Sigmoid colon (tissue), 7 donors: Measurements from ENCODE around the gene TSPAN14. TPM values are rescaled to one million over a fixed set of nuclear protein-coding genes. Genes with fewer than 3 reads are reported as not detected.

Source experiments
- DNase-seq: peaks from one replicate; pipeline ENCODE4 v3.0.0-alpha.2; 2019
- H3K27ac ChIP-seq, 4 donors: fragments of 200-600 bp; sonication (generic); one replicate each; pipeline ENCODE4 v1.5.1; 2016 to 2019; ENCODE audit warnings: mild to moderate bottlenecking in 1 of 4
- H3K27me3 ChIP-seq, 3 donors: fragments of 200-600 bp; sonication (generic); one replicate each; pipeline ENCODE4 v1.5.1; 2019; ENCODE audit warnings: mild to moderate bottlenecking in 1 of 3
- H3K36me3 ChIP-seq, 4 donors: fragments of 200-600 bp; sonication (generic); one replicate each; pipeline ENCODE4 v1.5.1; 2016 to 2019
- H3K4me1 ChIP-seq, 4 donors: fragments of 200-600 bp; sonication (generic); one replicate each; pipeline ENCODE4 v1.5.1; 2017 to 2019
- H3K4me3 ChIP-seq, 4 donors: fragments of 200-600 bp; sonication (generic); one replicate each; pipeline ENCODE4 v1.5.1; 2017 to 2019; ENCODE audit warnings: mild to moderate bottlenecking in 2 of 4, moderate library complexity in 1 of 4
- H3K9me3 ChIP-seq, 4 donors: fragments of 200-600 bp in 3 of 4; sonication (generic) in 3 of 4; one replicate each; pipeline versions ENCODE4 v1.5.1 to v1.6.1; 2013 to 2019
- CTCF ChIP-seq, 4 experiments: fragments of 450-650 bp in 3 of 4; fragments of 200-600 bp in 1 of 4; IDR thresholded peaks; one replicate each; pipeline ENCODE4 v1.5.1; 2016 to 2019; ENCODE audit warnings: antibody characterized with exemption in 4 of 4, mild to moderate bottlenecking in 3 of 4, moderate library complexity in 2 of 4
- EP300 ChIP-seq, 4 donors: sonication (generic); formaldehyde crosslinking; IDR thresholded peaks; one replicate each; pipeline ENCODE4 v1.6.1; 2017; ENCODE audit warnings: antibody characterized with exemption in 4 of 4
- POLR2A ChIP-seq, 2 donors: fragments of 450-650 bp; IDR thresholded peaks; one replicate each; pipeline ENCODE4 v1.6.1; 2016; ENCODE audit warnings: antibody characterized with exemption in 2 of 2, mild to moderate bottlenecking in 2 of 2, moderate library complexity in 2 of 2
- POLR2AphosphoS5 ChIP-seq, 4 donors: sonication (generic); formaldehyde crosslinking; IDR thresholded peaks; one replicate each; pipeline ENCODE4 v1.6.1; 2017; ENCODE audit warnings: antibody characterized with exemption in 4 of 4
- WGBS, 2 donors: extraction: QIAGEN DNeasy Blood & Tissue Kit; methylation state at CpG; one replicate each; pipeline ENCODE4 v1.1.7; 2013; 5-methylcytosine and 5-hydroxymethylcytosine counted together
- intact Hi-C: fragments of 100-400 bp; cut with DNase I; formaldehyde crosslinking; loops from one replicate; pipeline ENCODE4 v1.15.1; 2023
- polyA plus RNA-seq, 3 donors: library from polyadenylated mRNA; stranded (reverse); fragments of 200-250 nt; gene quantifications; one replicate each; pipeline ENCODE4 v1.2.3, GENCODE V29; 2013
- total RNA-seq, 4 donors: library from RNA; depleted of rRNA; stranded (reverse); fragments of >200 nt; gene quantifications; one replicate each; pipeline ENCODE4 v1.1.0, GENCODE V29; 2016
- donor health status: healthy with polysubstance abuse.
- donor health status: Bipolar disorder and iron deficiency.
- donor health status: healthy.

The TSPAN14 gene
- total and polyA plus RNA-seq, 7 donors = 12.0 to 67.3 (median 23.5) TPM

GRCh38 chr10:80535671-80536360 lies 81.7 kb downstream of the TSPAN14 start:
- TF ChIP-seq CTCF (IDR thresholded peaks at IDR 0.05) = peak in 3 of 4 experiments; percentile 21 to 73 (median 62)
- no peak for TF ChIP-seq EP300 (IDR thresholded peaks at IDR 0.05)
- WGBS, 2 donors = 10 to 41% methylated on average over 50 of the region's 50 CpGs
- peak; percentile 78 for DNase-seq
- H3K4me1 ChIP-seq = peaks cover 0 to 7% (median 2%) of the 10 kb centered on the region in 4 donors
- no peaks in the 10 kb centered on the region for H3K27me3 ChIP-seq
- peak overlapping the region; percentile 25 to 50 (median 48) for H3K4me3 ChIP-seq
- H3K9me3 ChIP-seq = no peaks in the 10 kb centered on the region
- no peaks in the 10 kb centered on the region for H3K36me3 ChIP-seq
- intact Hi-C loops = no loop called here
- peak overlapping the region in 3 of 4 donors; percentile 36 to 51 (median 43) for H3K27ac ChIP-seq

GRCh38 chr10:80536361-80536835 lies 82.3 kb downstream of the TSPAN14 start:
- no peaks in the 10 kb centered on the region for H3K27me3 ChIP-seq
- H3K4me1 ChIP-seq = peaks cover 0 to 7% (median 2%) of the 10 kb centered on the region in 4 donors
- DNase-seq = no peak
- H3K9me3 ChIP-seq = no peaks in the 10 kb centered on the region
- H3K27ac ChIP-seq = peak overlapping the region in 3 of 4 donors; percentile 36 to 51 (median 43)
- H3K4me3 ChIP-seq = peak overlapping the region; percentile 25 to 50 (median 48)
- H3K36me3 ChIP-seq = no peaks in the 10 kb centered on the region
- TF ChIP-seq POLR2AphosphoS5 (IDR thresholded peaks at IDR 0.05) (no peak), CTCF (IDR thresholded peaks at IDR 0.05) (no peak), EP300 (IDR thresholded peaks at IDR 0.05) (no peak), POLR2A (IDR thresholded peaks at IDR 0.05) (no peak)
- 62 to 78% methylated on average over 17 of the region's 17 CpGs for WGBS, 2 donors
- intact Hi-C loops = no loop called here

- intact Hi-C loops = no loop called here
- Histone ChIP-seq H3K9me3 (no peaks in the 10 kb centered on the region), H3K4me3 (no peak overlapping the region), H3K36me3 (no peaks in the 10 kb centered on the region), H3K27ac (no peak overlapping the region), H3K4me1 (peaks cover 0 to 7% (median 2%) of the 10 kb centered on the region in 4 donors), H3K27me3 (no peaks in the 10 kb centered on the region)
- 81 to 94% methylated on average over 8 of the region's 8 CpGs for WGBS, 2 donors
- no peak for DNase-seq
- TF ChIP-seq EP300 (IDR thresholded peaks at IDR 0.05) (no peak), POLR2A (IDR thresholded peaks at IDR 0.05) (no peak), CTCF (IDR thresholded peaks at IDR 0.05) (no peak), POLR2AphosphoS5 (IDR thresholded peaks at IDR 0.05) (no peak)
These were observed 83.1 kb downstream of the TSPAN14 start for GRCh38 chr10:80537086-80537735.

GRCh38 chr10:80537736-80538480 lies 83.8 kb downstream of the TSPAN14 start, which contains the start of gene SH2D4B:
Gene SH2D4B, plus strand, starts transcription at chr10:80537902. Its CDS starts 430 bp downstream, at chr10:80538332.
- H3K4me3 ChIP-seq = no peak within 1 kb of the TSS
- H3K27ac ChIP-seq = no peak within 1 kb of the TSS
- H3K27me3 ChIP-seq = no peaks in the 10 kb centered on the region
- 93 to 97% methylated on average over 19 of the region's 19 CpGs for WGBS, 2 donors
- H3K9me3 ChIP-seq = no peaks in the 10 kb centered on the region
- TF ChIP-seq POLR2AphosphoS5 (IDR thresholded peaks at IDR 0.05) (no peak), CTCF (IDR thresholded peaks at IDR 0.05) (no peak), POLR2A (IDR thresholded peaks at IDR 0.05) (no peak), EP300 (IDR thresholded peaks at IDR 0.05) (no peak)
- no peaks in the 10 kb centered on the region for H3K36me3 ChIP-seq
- peak; percentile 55 for DNase-seq
- H3K4me1 ChIP-seq = peaks cover 0 to 7% (median 2%) of the 10 kb centered on the region in 4 donors
- intact Hi-C loops = no loop called here
